ENCODE data around the gene APOD.

DNA sequence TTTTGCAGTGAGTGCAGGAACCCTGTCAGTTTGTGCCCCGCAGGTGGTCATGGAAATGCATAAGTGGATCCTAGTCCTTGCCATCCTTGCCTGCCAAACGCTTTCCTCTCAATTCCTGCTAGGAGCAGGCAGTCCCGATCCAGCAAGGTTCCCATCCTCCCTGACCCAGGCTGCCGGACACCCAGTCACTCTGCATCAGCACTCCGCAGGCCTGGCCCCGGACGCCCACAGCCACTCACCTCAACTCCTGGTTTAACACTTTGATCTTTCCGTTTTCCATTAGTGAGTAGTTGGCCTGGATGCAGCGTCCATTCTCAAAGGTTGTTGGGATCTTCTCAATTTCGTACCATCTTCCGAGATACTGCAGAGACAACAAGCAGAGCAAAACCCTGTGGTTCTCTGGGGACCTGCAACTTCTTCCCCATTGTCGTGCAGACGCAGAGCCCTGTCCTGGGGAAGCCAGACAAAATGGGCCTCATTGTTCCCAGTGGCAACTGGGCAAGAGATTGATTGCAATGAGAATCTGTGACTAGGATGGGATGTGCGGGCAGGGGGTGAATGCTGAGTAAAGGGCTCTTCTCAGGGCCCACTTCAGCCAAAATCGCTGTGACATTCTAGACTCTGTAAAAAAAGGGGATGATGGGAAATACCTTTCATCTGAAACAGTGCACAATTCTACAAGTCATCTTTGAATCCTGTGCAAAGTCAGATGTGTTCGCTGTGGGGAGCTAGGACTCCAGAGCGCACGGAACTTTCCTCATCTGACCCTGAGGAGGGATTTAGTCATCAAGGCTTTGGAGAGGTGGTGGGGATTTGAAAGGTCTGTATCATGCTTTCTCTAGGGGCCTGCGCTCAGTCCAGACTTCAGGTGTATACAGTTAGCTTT lies 9.9 kb downstream of the APOD start:
- no peak for TF ChIP-seq CTCF (IDR thresholded peaks at IDR 0.05)
- TF ChIP-seq EP300 (IDR thresholded peaks at IDR 0.05): no peak
